Aorta (tissue), 4 donors: Measurements from ENCODE around the gene PEX26. TPM values are rescaled to one million over a fixed set of nuclear protein-coding genes. Genes with fewer than 3 reads are reported as not detected.

Source experiments
- polyA plus RNA-seq, 2 donors: library from polyadenylated mRNA; stranded (reverse); fragments of 200-250 nt; gene quantifications; one replicate each; pipeline ENCODE4 v1.2.3, GENCODE V29; 2013
- total RNA-seq, 2 donors: library from RNA; stranded (reverse); fragmentation: NEBNext Ultra II Directional; extraction: Animal tissue kit (Norgen Biotek cat#: 25700); gene quantifications; one replicate each; pipeline ENCODE4 v1.2.1, GENCODE V29; 2021
- donor health status: healthy with polysubstance abuse.
- donor health status: Bipolar disorder and iron deficiency.
- donor health status: DM: no; HTN: no; CAD: no.
- donor health status: DM: yes; HTN: yes; CAD: no.

Gene PEX26
- total and polyA plus RNA-seq, 4 donors: 10.9 to 34.1 (median 21.5) TPM

Other genes starting within 250 kb of the PEX26 start
- gene MICAL3, start 53.4 kb upstream of the PEX26 start, total RNA-seq: 100 to 1,000 TPM; 114 to 123 TPM
- 10 to 100 TPM in 1 of 2 donors, 1 to 10 TPM in 1; 3.9 to 15.0 TPM for gene MICAL3, start 53.4 kb upstream of the PEX26 start, polyA plus RNA-seq
- 1 to 10 TPM; 2.6 to 3.1 TPM for gene TUBA8, start 32.8 kb downstream of the PEX26 start, total RNA-seq
- gene TUBA8, start 32.8 kb downstream of the PEX26 start, polyA plus RNA-seq: 1 to 10 TPM; 1.6 to 2.7 TPM
- gene USP18, start 72.2 kb downstream of the PEX26 start, total RNA-seq: 1 to 10 TPM; 4.3 to 4.4 TPM
- 1 to 10 TPM; 1.3 to 3.0 TPM for gene USP18, start 72.2 kb downstream of the PEX26 start, polyA plus RNA-seq